D721Med (cell line): ENCODE measurements around the gene SNCA.

Source experiments
- DNase-seq: peaks from one replicate; pipeline ENCODE4 v3.0.0; 2011; ENCODE audit warnings: low spot score; ENCODE audit not compliant: insufficient read length
- FAIRE-seq: peaks from 2 replicates; lab custom pipeline; 2011; peaks lifted over from hg19 to GRCh38; lab: Jason Lieb, UNC
- CTCF ChIP-seq: IDR thresholded peaks from 2 replicates; pipeline ENCODE4 v1.5.1; 2012; ENCODE audit warnings: mild to moderate bottlenecking, control low read depth; ENCODE audit not compliant: insufficient read depth; ENCODE audit errors: missing control alignments

The SNCA gene

GRCh38 chr4:89681219-89681618 lies 155.7 kb downstream of the SNCA start:
- no peak for TF ChIP-seq CTCF
- FAIRE-seq (no peak), DNase-seq (no peak)

- no peak for DNase-seq
- no peak for TF ChIP-seq CTCF
- no peak for FAIRE-seq
These were observed 162.0 kb downstream of the SNCA start for GRCh38 chr4:89674876-89675459.
